HepG2 (cell line): Measurements from ENCODE around the gene DAD1. TPM values are rescaled to one million over a fixed set of nuclear protein-coding genes. Genes with fewer than 3 reads are reported as not detected.

Experiments used
- FOXK1 ChIP-seq: sonication (generic); formaldehyde crosslinking; IDR thresholded peaks from 2 replicates; pipeline ENCODE4 v1.4.0; 2020; ENCODE audit warnings: low read depth, missing genetic modification reagents, borderline replicate concordance
- GPBP1L1 ChIP-seq: sonication (generic); formaldehyde crosslinking; IDR thresholded peaks from 2 replicates; pipeline ENCODE4 v1.5.0; 2020; ENCODE audit warnings: mild to moderate bottlenecking, missing genetic modification reagents
- GPN1 ChIP-seq: sonication (generic); formaldehyde crosslinking; IDR thresholded peaks from 2 replicates; pipeline ENCODE4 v1.5.1; 2020; ENCODE audit warnings: missing genetic modification reagents, borderline replicate concordance
- HCFC1 ChIP-seq: fragments of 150-350 bp; IDR thresholded peaks from 2 replicates; pipeline ENCODE4 v1.6.1; 2014; ENCODE audit warnings: low read depth, low read length
- KAT7 ChIP-seq: IDR thresholded peaks from 2 replicates; pipeline ENCODE4 v1.6.1; 2018; ENCODE audit warnings: borderline replicate concordance, missing compliant biosample characterization
- MTA1 ChIP-seq: sonication (generic); formaldehyde crosslinking; IDR thresholded peaks from 2 replicates; pipeline ENCODE4 v1.4.0; 2020; ENCODE audit warnings: missing genetic modification reagents, mild to moderate bottlenecking, borderline replicate concordance
- NR2F6 ChIP-seq, 2 experiments: IDR thresholded peaks; 2 replicates each; pipeline ENCODE4 v1.6.1; 2016; ENCODE audit warnings: antibody characterized with exemption in 1 of 2, mild to moderate bottlenecking in 1 of 2
- ONECUT2 ChIP-seq: sonication (generic); formaldehyde crosslinking; IDR thresholded peaks from 2 replicates; pipeline ENCODE4 v1.4.0; 2020; ENCODE audit warnings: missing genetic modification reagents
- RCOR2 ChIP-seq: IDR thresholded peaks from 2 replicates; pipeline ENCODE4 v1.6.1; 2016; ENCODE audit warnings: missing biosample characterization, missing genetic modification reagents
- RFXANK ChIP-seq: IDR thresholded peaks from 2 replicates; pipeline ENCODE4 v1.6.1; 2016
- RNF2 ChIP-seq: fragments of 450-650 bp; conservative IDR thresholded peaks from 2 replicates; pipeline ENCODE4 v1.6.1; 2016; ENCODE audit warnings: low read depth
- RXRB ChIP-seq: IDR thresholded peaks from 2 replicates; pipeline ENCODE4 v1.6.1; 2016; ENCODE audit warnings: borderline replicate concordance, missing genetic modification reagents, missing compliant biosample characterization
- SATB2 ChIP-seq: sonication (generic); formaldehyde crosslinking; IDR thresholded peaks from 2 replicates; pipeline ENCODE4 v1.5.0; 2020; ENCODE audit warnings: missing genetic modification reagents
- SMAD3 ChIP-seq: sonication (generic); formaldehyde crosslinking; IDR thresholded peaks from 2 replicates; pipeline ENCODE4 v1.4.0; 2020; ENCODE audit warnings: missing genetic modification reagents
- TCF12 ChIP-seq, 2 experiments: fragments of 450-650 bp in 1 of 2; sonication (generic) in 1 of 2; formaldehyde crosslinking in 1 of 2; IDR thresholded peaks; 2 replicates each; pipeline versions ENCODE4 v1.6.1 to v1.8.0; 2017 to 2022; ENCODE audit warnings: antibody characterized with exemption in 1 of 2, mild to moderate bottlenecking in 1 of 2, missing genetic modification reagents in 1 of 2, moderate library complexity in 1 of 2
- TEF ChIP-seq: sonication (generic); formaldehyde crosslinking; IDR thresholded peaks from 2 replicates; pipeline ENCODE4 v1.5.0; 2020; ENCODE audit warnings: missing genetic modification reagents
- ZBTB37 ChIP-seq: sonication (generic); formaldehyde crosslinking; IDR thresholded peaks from 2 replicates; pipeline ENCODE4 v1.4.0; 2020; ENCODE audit warnings: mild to moderate bottlenecking, missing genetic modification reagents
- ZBTB38 ChIP-seq: sonication (generic); formaldehyde crosslinking; IDR thresholded peaks from 2 replicates; pipeline ENCODE4 v1.5.1; 2020; ENCODE audit warnings: mild to moderate bottlenecking, missing genetic modification reagents
- ZFP90 ChIP-seq: sonication (generic); formaldehyde crosslinking; IDR thresholded peaks from 2 replicates; pipeline ENCODE4 v1.8.0; 2022; ENCODE audit warnings: missing genetic modification reagents, mild to moderate bottlenecking, inconsistent platforms, borderline replicate concordance
- ZIK1 ChIP-seq: sonication (generic); formaldehyde crosslinking; IDR thresholded peaks from 2 replicates; pipeline ENCODE4 v1.5.0; 2020; ENCODE audit warnings: mild to moderate bottlenecking, low read depth, missing genetic modification reagents, borderline replicate concordance
- ZNF121 ChIP-seq: sonication (generic); formaldehyde crosslinking; IDR thresholded peaks from 2 replicates; pipeline ENCODE4 v1.5.0; 2020; ENCODE audit warnings: mild to moderate bottlenecking, missing genetic modification reagents
- ZNF672 ChIP-seq: sonication (generic); formaldehyde crosslinking; IDR thresholded peaks from 2 replicates; pipeline ENCODE4 v1.8.1; 2022; ENCODE audit warnings: missing genetic modification reagents
- ZNF788 ChIP-seq: sonication (generic); formaldehyde crosslinking; IDR thresholded peaks from 2 replicates; pipeline ENCODE4 v1.5.0; 2020; ENCODE audit warnings: mild to moderate bottlenecking, missing genetic modification reagents, borderline replicate concordance
- polyA plus RNA-seq, 8 experiments: library from polyadenylated mRNA; depleted of rRNA in 3 of 8; stranded (reverse) in 7 of 8; unstranded in 1 of 8; fragments of >200 nt; fragmentation: Illumina TruSeq in 4 of 8; extraction: Trizol in 4 of 8; gene quantifications; 2 replicates each; pipeline versions ENCODE4 v1.2.1 to v1.2.3, GENCODE V29; 2011 to 2016; ENCODE audit warnings: low read depth in 4 of 8, missing spikeins in 1 of 8, mixed read lengths in 1 of 8; ENCODE audit not compliant: insufficient read depth in 1 of 8
- total RNA-seq, 5 experiments: library from RNA; depleted of rRNA; stranded (reverse); fragments of >200 nt; fragmentation: Illumina TruSeq; extraction: Trizol; gene quantifications; 2 replicates each; pipeline ENCODE4 v1.2.3, GENCODE V29; 2016; ENCODE audit warnings: low read depth in 1 of 5
- TF ChIP-seq, protein P1 (sequence below): IDR thresholded peaks from 2 replicates; pipeline ENCODE4 v1.6.1; 2016
- TF ChIP-seq, protein P2 (sequence below): sonication (generic); formaldehyde crosslinking; IDR thresholded peaks from 2 replicates; pipeline ENCODE4 v1.4.0; 2020; ENCODE audit warnings: missing genetic modification reagents

Gene DAD1
- total and polyA plus RNA-seq, 2 of the 13 experiments (the other 11 are each of a cell fraction or from before 2014, with no cell fraction given): 558 to 626 TPM

GRCh38 chr14:22560662-22561365 is 28.2 kb downstream of the DAD1 start (continued):
- TF ChIP-seq ONECUT2 (CRISPR knock-in tag) (peak; percentile 85), RFXANK (CRISPR knock-in tag) (no peak), RNF2 (no peak), ZBTB37 (CRISPR knock-in tag) (no peak), TCF12 (IDR thresholded peaks at IDR 0.05) (no peak), TCF12 (CRISPR knock-in tag; IDR thresholded peaks at IDR 0.05) (0 out of 2 replicates have a peak, but pooled peaks have one; percentile 42), KAT7 (no peak), GPN1 (no peak), ZBTB38 (CRISPR knock-in tag) (peak; percentile 71), FOXK1 (peak; percentile 82), HCFC1 (no peak), RXRB (CRISPR knock-in tag) (peak; percentile 82), ZNF788 (CRISPR knock-in tag) (peak; percentile 38; the same call in 1 of the 2 replicates), SATB2 (CRISPR knock-in tag) (no peak), NR2F6 (IDR thresholded peaks at IDR 0.05) (peak; percentile 87), NR2F6 (CRISPR knock-in tag; IDR thresholded peaks at IDR 0.05) (peak; percentile 88), ZFP90 (no peak), ZNF121 (CRISPR knock-in tag) (no peak), SMAD3 (CRISPR knock-in tag) (0 out of 2 replicates have a peak, but pooled peaks have one; percentile 65), MTA1 (CRISPR knock-in tag) (no peak), RCOR2 (CRISPR knock-in tag) (peak; percentile 71), ZNF672 (CRISPR knock-in tag) (no peak), GPBP1L1 (no peak), TEF (CRISPR knock-in tag) (no peak), ZIK1 (CRISPR knock-in tag) (no peak)
- TF ChIP-seq, protein P1, sequence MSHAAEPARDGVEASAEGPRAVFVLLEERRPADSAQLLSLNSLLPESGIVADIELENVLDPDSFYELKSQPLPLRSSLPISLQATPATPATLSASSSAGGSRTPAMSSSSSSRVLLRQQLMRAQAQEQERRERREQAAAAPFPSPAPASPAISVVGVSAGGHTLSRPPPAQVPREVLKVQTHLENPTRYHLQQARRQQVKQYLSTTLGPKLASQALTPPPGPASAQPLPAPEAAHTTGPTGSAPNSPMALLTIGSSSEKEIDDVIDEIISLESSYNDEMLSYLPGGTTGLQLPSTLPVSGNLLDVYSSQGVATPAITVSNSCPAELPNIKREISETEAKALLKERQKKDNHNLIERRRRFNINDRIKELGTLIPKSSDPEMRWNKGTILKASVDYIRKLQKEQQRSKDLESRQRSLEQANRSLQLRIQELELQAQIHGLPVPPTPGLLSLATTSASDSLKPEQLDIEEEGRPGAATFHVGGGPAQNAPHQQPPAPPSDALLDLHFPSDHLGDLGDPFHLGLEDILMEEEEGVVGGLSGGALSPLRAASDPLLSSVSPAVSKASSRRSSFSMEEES (CRISPR knock-in tag): peak; percentile 49; the same call in 1 of the 2 replicates
- TF ChIP-seq, protein P2, sequence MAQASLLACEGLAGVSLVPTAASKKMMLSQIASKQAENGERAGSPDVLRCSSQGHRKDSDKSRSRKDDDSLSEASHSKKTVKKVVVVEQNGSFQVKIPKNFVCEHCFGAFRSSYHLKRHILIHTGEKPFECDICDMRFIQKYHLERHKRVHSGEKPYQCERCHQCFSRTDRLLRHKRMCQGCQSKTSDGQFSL (CRISPR knock-in tag): no peak
